Measurements from ENCODE around the gene FEV. TPM values are rescaled to one million over a fixed set of nuclear protein-coding genes. Genes with fewer than 3 reads are reported as not detected.

The FEV gene
- total and polyA plus RNA-seq, 8 donors, result 0.35 to 32.6 (median 1.4) TPM

- DNase-seq, result no peak
- intact Hi-C loops (cut with DNase I), result loop anchor here in 1 of 3 donors (10.0 kb wide), 1 partner anchor 128 kb away; no protein-coding TSS in a partner anchor
Observed at GRCh38 chr2:219026946-219027345, 42.0 kb upstream of the FEV start.

DNA sequence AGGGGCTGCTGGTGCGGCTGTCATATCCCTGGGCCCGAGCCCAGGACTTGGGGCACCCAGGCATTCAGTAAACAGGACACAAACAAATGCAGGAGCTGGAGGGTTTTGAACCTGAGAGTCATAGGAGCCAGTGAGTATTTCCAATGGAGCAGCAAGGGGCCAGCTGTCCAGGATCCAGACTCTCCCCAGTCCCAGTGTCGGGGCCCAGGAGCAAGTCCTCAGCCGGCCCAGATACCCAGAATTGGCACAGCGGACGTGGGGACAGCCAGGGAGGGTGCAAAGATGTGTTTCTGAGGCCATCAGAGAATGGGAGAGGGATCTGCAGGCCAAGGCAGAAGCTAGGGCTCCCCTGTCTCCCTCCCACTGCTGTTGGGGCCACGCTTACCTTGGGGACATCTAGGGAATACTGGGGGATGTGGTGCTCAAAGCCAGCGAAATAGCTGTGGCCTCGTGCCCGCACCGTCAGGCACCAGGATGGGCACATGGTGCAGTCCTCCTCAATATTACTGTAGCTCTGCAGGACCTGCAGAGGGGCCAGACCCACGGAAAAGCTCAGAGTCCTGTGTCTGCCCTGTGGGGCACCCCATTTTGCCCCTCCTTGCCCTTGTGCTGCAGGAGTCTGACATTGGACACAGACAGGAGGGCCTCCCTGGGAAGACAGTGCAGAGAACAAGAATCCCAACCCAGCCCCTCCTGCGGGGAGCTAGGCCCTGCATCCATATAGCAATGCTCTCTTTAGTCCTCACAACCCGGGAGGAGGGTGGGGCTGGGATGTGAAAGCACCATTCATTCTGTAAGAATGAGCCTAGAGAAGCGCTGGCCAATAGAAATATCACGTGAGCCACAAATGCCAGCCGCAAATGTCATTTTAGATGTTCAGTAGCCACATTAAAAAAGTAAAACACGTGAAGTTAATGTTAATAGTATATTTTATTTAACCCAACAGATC lies 40.9 kb upstream of the FEV start:
- FAIRE-seq, result no peak
- no peak for DNase-seq
- Histone ChIP-seq H3K4me1 (no peaks in the 10 kb centered on the region), H3K36me3 (no peaks in the 10 kb centered on the region), H3K9me3 (no peaks in the 10 kb centered on the region), H3K4me3 (no peak overlapping the region), H3K27me3 (no peaks in the 10 kb centered on the region), H3K27ac (no peak overlapping the region)
- intact Hi-C loops (cut with DNase I), result loop anchor here in 1 of 3 donors (10.0 kb wide), 1 partner anchor 129 kb away; no protein-coding TSS in a partner anchor
- no peak for ATAC-seq
- WGBS, 2 donors, result 77 to 81% methylated on average over 18 of the region's 18 CpGs
- no peak for TF ChIP-seq CTCF (IDR thresholded peaks at IDR 0.05)

More at GRCh38 chr2:219026946-219027345, 42.0 kb upstream of the FEV start:
- Histone ChIP-seq H3K36me3 (no peaks in the 10 kb centered on the region), H3K9me3 (no peaks in the 10 kb centered on the region), H3K4me1 (no peaks in the 10 kb centered on the region), H3K27me3 (no peaks in the 10 kb centered on the region), H3K4me3 (no peak overlapping the region), H3K27ac (no peak overlapping the region)
- FAIRE-seq, result no peak
- no peak for ATAC-seq
- WGBS, 2 donors, result 65 to 73% methylated on average over 7 of the region's 7 CpGs
- TF ChIP-seq CTCF (IDR thresholded peaks at IDR 0.05), result no peak

DNA sequence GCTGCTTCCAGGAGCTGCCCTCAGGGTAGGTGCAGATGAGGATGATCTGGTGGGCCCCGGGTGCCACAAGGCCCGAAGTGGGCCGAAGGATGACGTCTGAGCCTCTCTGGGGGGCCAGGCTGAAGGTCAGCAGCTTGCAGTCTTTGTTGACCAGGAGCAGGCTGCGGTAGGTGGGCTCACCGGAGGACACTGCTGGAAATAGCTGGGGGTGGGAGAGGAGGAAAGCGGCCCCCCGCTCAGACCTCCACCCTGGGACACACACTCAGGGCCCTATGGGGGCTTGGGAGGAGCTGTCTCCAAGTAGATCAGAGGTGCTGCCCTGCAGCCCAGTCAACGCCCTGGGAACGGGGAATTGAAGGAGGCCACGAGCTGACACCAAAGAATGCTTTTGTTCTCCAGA lies 39.1 kb upstream of the FEV start:
- FAIRE-seq (no peak), ATAC-seq (no peak), DNase-seq (no peak)
- Histone ChIP-seq H3K9me3 (no peaks in the 10 kb centered on the region), H3K4me1 (no peaks in the 10 kb centered on the region), H3K27ac (no peak overlapping the region), H3K36me3 (no peaks in the 10 kb centered on the region), H3K4me3 (no peak overlapping the region), H3K27me3 (no peaks in the 10 kb centered on the region)
- 69 to 77% methylated on average over 11 of the region's 11 CpGs for WGBS, 2 donors
- intact Hi-C loops (cut with DNase I), result loop anchor here in 1 of 3 donors (10.0 kb wide), 1 partner anchor 131 kb away; no protein-coding TSS in a partner anchor
- TF ChIP-seq CTCF (IDR thresholded peaks at IDR 0.05), result no peak

DNA sequence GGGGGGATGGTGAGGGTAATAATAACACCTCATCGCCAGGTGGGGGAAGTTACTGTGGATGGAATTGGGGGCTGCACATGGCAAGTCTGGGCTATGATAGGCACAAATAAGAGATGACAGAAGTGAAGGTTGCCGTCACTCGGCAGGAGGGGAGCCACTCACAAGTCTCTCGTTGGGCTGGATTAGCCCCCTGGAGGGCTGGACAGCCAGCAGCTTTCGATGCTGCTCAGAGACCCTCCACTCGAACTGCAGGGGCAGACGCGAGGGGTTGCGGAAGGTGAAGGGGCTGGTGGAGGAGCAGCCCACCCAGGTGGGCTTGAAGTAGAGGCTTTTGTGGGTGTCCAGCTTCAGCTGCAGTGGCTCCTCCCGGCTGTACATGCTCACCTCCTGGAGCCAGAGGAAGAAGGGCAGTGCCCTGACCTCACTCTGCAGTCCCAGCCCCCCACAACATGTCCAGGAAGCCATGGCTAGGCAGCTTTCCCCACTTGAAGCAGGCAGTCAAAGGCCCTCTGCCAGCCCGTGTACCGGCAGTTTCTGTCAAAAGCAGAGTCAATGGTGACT lies 38.1 kb upstream of the FEV start:
- intact Hi-C loops (cut with DNase I), result loop anchor here in 1 of 3 donors (10.0 kb wide), 1 partner anchor 132 kb away; no protein-coding TSS in a partner anchor
- Histone ChIP-seq H3K9me3 (no peaks in the 10 kb centered on the region), H3K27me3 (no peaks in the 10 kb centered on the region), H3K27ac (no peak overlapping the region), H3K4me1 (no peaks in the 10 kb centered on the region), H3K36me3 (no peaks in the 10 kb centered on the region), H3K4me3 (no peak overlapping the region)
- no peak for ATAC-seq
- peak in 1 of 6 donors; percentile 28 for DNase-seq
- no peak for FAIRE-seq
- WGBS, 2 donors, result 72 to 82% methylated on average over 11 to 12 of the region's 12 CpGs
- no peak for TF ChIP-seq CTCF (IDR thresholded peaks at IDR 0.05)
